MV-4-11 (cell line): ENCODE measurements around the gene EMILIN1.
A peak's percentile ranks its signal among the peaks of the same experiment; 100 is the strongest.

Experiments
- DNase-seq: peaks from one replicate; lab custom pipeline; 2025; lab: John Stamatoyannopoulos, UW

EMILIN1 gene

DNA sequence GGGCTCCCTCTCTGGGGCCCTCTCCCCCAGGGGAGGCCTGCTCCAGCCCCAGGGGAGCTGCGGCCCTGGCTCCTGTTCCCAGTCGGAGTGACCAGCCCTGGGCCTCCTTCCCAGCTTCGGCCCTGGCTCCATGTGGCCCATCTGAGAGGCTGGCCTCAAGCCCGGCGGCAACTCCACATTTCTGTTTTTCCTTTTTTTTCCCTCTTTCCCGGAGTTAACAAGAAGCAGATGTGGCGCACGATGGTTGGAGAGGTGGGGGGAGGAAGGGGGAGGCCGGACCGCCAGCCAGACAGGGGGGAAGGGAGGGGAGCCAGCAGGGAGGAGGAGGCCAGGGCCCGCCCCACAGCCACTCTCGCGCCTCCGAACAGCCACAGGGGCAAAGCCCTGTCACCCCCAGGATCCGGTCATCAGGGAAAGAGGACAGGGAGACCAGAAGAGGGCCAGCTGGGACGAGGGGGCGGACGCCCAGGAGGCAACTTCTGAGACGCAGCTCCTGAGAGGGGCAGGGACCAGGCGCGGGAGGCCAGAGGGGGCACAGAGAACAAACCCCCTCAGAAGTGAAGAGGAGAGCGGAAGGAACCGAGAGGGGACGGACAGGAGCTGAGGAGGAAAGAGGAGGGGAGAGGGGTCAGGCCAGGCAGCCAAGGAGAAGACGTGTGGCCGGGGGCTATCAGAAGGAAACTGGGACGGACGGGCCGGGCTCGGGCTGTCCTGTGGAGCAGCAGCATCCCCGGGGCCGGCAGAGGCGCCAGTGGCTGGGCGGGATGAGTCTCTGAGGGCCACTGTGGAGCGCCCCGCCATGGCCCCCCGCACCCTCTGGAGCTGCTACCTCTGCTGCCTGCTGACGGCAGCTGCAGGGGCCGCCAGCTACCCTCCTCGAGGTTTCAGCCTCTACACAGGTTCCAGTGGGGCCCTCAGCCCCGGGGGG is at the start of gene EMILIN1:
Gene EMILIN1, plus strand, starts transcription at position 349 of the 928 bp plus-strand sequence. Its CDS starts 451 bp downstream, at position 800.
- no peak for DNase-seq

DNA sequence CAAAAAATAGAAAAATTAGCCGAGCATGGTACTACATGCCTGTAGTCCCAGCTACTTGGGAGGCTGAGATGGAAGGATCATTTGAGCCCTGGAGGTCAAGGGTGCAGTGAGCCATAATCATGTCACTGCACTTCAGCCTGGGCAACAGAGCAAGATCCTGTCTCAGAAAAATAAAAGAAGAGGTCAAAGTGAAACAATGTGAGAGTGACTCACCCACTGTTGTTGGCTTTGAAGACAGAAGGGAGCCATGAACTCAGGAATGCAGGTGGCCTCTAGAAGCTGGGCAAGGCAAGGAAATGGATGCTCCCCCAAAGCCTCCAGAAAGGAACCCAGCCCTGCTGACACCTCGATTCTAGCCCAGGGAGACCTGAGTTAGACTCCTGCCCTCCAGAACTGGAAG is 49.4 kb upstream of the EMILIN1 start:
- no peak for DNase-seq

DNA sequence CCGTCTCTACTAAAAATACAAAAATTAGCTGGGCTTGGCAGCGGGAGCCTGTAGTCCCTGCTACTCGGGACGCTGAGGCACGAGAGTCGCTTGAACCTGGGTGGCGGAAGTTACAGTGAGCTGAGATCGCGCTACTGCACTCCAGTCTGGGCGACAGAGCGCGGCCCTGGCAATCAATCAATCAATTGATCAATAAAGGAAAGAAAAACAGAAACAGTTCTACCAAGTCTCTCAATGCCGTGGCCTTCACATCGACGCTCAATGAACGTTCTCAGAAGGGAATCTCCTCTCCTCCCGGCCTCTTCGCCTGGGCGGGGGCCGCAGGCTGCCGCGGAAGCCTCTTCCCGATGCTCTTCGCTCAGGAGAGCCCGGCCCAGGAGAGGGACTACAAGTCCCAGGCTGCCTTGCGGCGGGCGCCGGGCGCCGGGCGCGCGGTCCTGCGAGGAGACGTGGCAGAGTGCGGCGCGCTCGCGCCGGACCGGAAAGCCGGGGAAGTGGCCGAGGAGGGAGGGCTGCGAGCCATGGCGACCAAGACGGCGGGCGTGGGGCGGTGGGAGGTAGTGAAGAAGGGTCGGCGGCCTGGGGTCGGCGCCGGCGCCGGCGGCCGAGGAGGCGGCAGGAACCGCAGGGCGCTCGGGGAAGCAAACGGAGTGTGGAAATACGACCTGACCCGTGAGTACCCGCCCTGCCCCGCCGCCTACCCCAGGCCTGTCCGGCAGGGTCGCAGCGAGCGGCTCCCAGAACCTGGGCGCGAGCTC is 45.7 kb upstream of the EMILIN1 start, which contains the start of gene TMEM214:
Gene TMEM214, plus strand, starts transcription at position 471 of the 758 bp plus-strand sequence. Its CDS starts 51 bp downstream, at position 522.
- peak; percentile 77 for DNase-seq

DNA sequence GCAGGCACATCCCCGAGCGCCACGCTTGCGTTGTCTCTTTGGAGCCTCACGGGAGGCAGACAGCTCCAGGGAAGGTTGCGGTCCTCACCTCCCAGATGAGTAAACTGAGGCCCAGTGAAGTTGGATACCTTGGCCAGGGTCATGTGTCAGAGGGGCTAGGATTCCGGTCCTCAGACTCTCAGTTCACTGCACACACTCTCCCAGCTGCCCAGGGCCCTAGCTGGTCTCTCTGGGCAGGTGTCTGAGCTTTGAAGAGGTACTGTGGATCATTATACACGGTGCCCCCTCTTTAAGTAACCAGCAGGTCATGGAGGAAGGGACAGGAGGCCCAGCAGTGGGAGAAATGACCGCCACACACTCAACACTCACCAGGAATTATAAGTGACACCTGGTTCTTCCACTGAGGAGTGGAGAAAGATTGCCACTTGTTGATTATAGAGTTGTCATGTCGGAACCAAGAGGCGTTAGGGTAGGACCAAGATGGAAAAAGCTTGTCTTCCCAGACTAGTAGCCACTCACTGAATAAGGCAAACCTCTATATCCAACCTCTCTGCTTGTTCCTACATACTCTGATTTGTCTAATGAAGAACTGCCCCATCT is 45.1 kb upstream of the EMILIN1 start:
- no peak for DNase-seq

DNA sequence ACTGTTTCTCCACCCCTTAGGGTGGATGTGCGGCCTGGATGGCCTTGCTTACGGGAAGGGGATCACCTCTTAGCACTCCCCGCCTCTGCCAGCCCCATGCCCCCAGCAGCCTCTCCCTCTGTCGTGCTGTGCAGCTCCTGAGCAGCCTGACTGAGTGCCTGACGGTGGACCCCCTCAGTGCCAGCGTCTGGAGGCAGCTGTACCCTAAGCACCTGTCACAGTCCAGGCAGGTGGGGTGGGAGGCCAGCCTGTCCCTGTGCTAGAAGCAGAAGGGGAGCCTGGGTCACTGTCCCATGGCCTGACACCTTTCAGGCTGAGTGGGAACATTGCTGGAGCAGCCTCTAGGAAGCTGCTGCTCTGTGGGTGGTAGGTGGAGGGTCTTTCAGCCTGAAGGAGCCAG is 40.4 kb upstream of the EMILIN1 start:
- DNase-seq = no peak

DNA sequence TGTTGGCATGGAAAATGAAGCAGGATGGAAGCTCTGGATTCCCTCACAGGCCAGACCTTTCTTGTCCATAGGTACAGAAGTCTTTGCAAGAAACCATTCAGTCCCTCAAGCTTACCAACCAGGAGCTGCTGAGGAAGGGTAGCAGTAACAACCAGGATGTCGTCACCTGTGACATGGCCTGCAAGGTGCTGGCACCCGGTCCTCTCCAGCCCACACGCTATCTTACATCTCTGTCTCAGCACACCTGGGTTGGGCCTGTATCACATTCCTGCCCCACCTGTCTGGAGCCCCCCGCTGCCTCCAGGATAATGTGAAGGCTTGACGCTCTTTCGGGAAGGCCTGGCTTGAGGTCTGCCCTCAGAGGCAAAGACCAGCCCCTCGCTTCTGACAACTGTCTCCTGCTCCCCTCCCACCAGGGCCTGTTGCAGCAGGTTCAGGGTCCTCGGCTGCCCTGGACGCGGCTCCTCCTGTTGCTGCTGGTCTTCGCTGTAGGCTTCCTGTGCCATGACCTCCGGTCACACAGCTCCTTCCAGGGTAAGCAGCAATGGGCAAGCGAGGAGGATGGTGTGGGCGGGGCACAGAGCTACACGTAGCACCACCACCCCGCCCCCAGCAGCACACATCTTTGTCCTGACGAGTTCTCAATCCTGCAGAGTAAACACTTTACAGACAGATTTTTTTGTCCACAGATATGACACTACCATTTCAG is 39.6 kb upstream of the EMILIN1 start:
- DNase-seq = no peak

DNA sequence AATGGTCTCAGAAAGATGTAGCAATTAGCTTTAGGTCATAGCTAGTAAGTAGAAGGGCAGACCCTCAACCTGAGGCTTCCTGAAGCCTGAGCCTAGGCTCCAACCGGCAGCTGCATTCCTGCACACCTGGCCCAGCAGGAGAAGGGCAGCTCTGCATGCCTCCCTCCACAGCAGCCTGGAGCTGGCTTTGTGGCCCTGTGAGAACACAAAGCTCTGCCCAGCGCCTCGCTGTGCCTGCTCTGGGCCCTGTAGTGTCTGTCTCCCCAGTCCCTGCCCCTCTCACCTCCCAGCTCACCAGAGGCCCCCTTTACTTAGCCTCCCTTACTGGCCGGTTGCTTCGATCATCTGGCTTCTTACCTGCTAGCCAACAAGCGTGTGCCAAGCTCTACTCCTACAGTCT is 39.0 kb upstream of the EMILIN1 start:
- no peak for DNase-seq

DNA sequence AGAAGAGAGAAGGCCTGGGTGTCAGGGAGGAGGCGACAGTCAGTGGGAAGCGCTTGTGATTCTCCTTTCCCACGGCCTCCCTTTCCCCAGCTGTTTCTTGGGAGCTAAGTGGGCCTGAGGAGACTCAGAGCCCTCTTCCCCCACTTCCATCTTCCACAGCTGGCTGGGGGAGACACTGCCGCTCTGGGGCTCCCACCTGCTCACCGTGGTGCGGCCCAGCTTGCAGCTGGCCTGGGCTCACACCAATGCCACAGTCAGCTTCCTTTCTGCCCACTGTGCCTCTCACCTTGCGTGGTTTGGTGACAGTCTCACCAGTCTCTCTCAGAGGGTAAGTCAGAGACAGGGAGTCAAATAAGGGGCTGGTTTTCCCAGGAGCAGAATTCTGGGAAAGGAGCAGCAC is 38.5 kb upstream of the EMILIN1 start:
- DNase-seq = no peak

DNA sequence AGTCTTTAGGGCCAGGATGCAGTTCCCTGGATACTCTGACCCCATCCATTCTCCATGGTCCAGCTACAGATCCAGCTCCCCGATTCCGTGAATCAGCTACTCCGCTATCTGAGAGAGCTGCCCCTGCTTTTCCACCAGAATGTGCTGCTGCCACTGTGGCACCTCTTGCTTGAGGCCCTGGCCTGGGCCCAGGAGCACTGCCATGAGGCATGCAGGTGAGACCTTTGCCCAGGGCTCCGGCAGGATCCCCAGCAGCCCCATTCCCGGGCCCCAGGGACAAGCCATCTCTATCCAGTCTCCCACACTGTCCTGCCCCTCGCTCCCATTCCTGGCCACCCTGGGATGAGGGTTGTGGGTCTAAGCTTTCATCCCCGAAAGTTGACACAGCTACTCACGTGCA is 38.1 kb upstream of the EMILIN1 start:
- DNase-seq = no peak

DNA sequence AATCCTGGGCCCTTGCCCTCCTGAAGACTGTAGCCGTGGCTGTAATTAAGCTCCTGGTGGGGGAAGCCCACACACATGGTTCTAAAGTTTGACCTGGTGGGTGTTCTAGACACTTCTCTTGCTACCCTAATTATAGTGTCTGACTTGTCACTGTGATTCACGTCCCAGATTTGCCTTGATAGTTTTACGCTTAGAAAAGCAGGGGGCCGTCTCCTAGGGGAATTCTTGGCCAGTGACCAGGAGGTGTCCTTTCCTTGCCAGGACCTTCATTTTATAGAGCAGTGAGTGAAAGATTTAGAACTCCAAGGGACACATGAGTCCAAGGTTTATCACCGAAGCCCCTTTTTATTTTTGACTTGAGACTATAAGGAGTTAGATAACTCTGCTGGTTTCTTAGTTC is 36.7 kb upstream of the EMILIN1 start:
- DNase-seq = no peak

DNA sequence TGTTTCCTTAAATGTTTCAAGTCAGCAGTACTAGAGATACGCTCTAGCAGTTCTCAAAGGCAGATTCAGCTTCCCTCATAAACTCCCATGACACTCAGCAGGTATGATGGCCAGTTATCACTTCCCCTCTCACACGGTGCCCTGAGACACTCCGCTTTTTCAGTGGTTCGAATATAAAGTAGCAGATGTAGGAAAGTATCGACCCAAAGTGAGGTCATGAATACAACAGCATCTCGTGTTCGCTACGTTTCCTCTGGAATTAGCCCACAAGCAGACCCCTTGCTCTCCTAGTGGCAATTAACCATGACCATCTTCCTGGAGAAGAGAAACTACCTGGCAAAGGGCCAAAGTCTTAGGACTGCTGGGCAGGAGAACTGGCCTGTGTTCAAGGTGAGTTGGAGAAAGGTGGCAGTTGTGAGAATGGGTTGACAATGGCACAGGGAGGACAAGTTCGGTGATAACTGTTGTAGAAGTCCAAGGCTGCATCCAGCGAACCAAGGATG is 36.2 kb upstream of the EMILIN1 start:
- no peak for DNase-seq

DNA sequence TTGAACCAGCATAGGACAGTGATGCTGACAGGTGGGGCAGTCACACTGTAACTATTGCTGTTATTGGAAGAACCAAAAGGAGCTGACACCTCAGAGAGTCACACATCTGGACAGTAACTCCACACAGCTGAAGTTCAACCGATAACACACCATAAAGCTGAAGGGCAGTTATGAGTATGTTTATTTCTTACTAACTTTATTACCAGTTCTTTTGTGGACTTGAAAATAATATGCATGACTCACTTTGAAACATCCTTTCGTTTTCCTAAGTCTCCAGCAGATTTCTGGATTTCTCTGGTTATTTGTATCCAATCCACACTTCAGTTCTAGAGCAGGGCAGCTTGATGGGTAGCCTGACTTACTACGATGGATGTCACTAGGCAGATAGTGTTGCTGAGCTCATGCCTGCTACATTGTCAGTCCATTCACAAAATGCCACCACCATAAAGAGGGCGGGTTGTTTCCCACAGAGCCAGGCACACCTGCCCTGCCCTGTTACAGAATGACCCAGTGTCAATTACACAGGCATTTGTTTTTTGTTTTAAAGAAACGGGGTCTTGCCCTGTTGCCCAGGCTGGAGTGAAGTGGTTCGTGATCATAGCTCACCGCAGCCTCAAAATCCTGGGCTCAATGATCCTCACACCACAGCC is 35.3 kb upstream of the EMILIN1 start:
- DNase-seq = no peak

DNA sequence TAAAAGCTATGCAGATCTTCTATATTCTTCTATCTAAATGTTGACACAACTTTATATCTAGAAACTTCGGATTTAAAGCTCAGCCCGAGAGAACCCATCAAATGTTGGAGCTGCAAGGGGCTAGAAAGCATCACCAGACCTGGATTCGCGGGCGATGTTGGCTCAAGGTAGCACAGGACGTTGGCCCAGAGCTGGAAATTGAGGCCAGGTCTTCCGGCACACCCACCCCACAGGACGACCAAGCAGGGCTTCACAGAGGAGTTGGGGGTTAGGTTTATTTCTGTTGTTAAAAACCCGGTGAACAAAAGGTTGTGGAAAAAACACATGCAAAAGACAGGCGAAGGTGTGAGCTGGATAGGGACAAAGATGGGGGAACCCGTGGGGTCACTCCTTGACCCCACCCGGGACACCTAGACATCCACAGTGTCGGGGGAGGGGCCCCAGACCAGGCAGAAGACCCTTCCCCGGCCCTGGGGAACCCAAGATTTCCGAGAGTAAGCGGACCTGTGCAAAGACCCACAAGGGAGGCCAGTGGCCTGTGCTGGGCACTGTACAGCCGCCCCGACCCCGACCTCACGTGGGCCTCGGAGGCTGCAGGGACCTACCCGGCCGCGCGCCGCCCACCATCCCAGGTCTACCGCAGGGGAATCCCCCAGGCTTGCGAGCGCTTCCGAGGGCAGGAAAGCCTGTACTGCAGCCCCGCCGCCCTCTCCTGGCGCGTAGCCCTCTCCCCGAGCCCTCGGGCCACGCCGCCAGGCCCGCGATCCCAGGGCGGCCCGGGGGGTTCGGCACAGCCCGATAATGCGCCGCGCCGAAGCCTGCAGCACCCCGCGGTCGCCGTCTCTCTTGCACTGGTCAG is 28.8 kb upstream of the EMILIN1 start:
- DNase-seq = no peak

DNA sequence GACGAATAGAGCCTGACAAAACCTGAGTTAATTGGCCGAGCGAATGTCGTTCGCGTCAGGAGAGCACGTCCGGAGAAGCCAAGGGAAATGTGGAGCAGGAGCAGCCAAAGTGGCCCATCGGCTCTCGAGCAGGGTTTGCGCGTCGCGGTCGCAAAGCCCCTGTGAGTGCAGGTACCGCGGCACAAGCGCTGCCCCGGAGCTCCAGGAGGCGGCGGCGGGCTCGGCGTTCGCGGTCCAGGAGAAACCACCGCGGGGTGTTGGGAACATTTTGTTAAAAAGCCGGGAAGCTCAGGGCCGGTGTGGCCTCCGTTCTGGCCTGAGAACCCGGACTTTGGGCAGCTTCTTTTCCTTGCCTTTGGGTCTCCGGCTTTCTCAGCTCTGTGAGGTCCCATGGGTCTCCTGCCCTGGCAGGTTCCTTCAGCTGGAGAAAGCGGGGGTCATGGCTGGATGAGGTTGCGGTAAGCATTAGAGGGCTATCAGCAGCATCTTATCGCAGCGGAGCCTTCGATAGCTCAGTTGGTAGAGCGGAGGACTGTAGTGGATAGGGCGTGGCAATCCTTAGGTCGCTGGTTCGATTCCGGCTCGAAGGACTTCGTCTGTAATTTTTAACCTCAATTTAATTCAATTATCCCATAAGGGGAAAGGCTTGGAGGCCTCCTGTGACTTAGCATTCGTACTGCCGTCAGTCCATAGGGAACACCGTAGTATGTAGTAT is 28.0 kb upstream of the EMILIN1 start:
- peak; percentile 96 for DNase-seq

DNA sequence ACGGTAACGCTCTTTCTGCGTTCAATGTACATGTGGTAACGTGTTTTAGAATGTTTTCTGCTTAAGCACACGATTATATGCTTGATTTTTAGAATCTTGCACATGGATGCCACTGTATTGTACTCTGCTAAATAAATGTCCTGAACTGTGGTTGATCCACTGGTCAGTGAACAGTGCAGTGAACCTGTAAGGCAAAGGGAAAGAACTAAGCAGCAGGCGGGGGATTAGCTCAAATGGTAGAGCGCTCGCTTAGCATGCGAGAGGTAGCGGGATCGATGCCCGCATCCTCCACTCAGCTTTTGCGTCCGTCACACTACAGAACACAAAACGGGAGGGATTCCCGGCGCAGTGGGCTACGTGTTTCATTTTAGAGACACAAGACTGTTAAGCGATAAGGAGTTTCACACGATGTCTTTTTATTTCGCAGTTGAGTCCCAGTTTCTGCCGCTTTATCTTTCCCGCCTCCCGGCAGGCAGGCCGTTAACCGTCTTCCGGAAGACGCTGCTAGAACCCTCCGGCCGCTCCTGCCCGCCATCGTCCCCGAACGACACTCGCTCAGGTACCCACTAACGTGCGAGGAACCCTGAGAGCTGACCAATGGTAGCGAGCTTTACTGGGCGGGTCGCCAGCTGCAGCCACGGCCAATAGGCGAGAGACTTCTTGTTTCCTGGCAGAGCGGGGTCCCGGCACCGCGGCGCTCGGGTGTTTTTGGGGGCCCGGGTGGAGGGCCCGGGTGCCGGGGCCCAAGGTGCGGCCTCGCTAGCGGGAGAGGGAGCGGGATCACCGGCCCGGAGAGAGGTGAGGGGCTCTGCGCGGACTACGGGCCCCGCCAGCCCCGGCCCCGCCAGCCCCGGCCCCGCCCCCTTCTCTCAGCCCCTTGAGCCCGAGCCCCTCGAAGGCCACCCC is 27.2 kb upstream of the EMILIN1 start, which contains the start of gene AGBL5:
Gene AGBL5, plus strand, starts transcription at position 673 of the 906 bp plus-strand sequence. CDS start 1,291 bp downstream, outside the sequence.
- DNase-seq = peak; percentile 94

DNA sequence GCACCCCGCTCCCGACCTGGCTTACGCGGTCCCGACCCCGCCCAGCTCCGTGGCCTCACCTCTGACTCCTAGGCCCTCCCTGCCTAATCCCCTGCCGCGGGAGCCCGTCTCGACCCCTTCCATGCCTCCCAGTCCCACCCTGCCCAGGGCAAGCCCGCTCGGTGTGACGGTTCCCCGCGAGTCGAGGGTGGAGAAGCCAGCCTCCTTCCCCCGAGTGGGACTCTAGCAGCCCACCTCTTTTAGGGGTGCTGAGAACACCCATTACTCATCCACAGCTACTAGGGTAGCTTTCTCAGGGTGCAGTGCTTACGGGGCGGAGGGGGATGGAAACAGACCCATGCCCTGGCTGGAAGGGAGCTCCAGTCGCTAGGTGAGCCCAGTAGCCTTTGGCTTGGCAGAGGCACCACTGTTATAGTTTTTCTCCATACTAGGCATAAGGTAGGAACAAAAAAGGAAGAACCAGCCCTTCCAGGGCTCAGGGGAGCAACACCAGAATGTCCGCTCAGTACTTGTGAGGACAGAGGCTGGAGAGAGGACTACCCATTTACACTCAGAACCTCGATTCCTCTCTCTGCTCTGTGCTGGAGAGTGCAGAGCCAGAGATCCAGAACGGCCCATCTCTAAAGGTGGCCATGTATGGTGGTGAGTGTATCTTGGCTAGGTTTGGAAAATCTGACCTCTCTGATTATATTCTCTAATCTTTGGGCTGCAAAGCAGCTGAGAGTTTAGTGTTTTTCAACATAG is 26.3 kb upstream of the EMILIN1 start:
- no peak for DNase-seq

DNA sequence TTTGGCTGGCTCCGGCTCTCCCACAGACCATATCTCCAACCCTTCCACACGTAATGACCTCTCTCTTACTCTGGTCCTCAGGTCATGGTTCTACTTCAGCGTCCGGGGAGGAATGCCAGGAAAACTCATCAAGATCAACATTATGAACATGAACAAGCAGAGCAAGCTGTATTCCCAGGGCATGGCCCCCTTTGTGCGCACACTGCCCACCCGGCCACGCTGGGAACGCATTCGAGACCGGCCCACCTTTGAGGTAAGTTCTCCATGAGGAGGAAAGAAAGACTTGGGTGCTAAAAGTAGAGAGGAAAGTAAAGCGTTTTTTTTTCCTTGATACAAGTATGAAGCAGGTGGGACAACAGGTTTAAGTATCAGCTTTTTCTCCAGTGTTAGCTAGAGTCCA is 25.1 kb upstream of the EMILIN1 start:
- DNase-seq = no peak

DNA sequence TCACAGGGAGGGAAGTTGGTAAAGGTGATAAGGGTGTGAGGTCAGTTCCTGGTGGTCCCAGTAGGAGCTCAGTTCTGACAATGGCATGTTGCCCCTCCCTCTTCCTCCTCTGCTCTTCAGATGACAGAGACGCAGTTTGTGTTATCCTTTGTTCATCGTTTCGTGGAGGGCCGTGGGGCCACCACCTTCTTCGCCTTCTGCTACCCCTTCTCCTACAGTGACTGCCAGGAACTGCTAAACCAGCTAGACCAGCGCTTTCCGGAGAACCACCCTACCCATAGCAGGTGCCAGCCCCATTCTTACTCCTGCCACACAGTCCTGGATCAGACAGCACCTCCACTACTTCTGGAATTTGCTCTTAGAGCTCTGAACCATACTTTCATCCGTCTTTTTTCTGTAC is 24.6 kb upstream of the EMILIN1 start:
- DNase-seq = no peak
